ENCODE results near the gene PRICKLE3. TPM values are rescaled to one million over a fixed set of nuclear protein-coding genes. Genes with fewer than 3 reads are reported as not detected.

Gene PRICKLE3
- polyA plus RNA-seq, 2 of the 4 experiments (the other 2 are of a cell fraction): 7.9 to 14.0 TPM

DNA sequence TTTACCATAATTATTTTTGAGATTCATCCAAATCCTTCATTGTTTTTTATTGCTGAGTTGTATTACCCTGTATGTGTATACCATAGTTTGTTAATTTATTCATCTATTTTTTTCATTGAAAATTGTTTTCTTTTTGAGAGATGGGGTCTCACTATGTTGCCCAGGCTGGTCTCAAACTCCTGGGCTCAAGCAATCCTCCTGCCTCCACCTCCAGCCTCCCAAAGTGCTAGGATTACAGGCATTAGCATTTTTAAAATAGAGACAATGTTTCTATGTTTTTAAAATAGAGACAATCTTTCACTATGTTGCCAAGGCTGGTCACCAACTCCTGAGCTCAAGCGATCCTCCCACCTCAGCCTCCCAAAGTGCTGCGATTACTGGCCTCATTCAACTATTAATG is 25.3 kb downstream of the PRICKLE3 start:
- WGBS (ENCODE audit: missing lambda C conversion rate): 94% methylated on average over 2 of the region's 2 CpGs
- POLR2A ChIA-PET: no interaction called here
- Histone ChIP-seq H3K9me3 (no peaks in the 10 kb centered on the region), H3K27ac (no peak overlapping the region), H3K4me1 (peaks cover 7% of the 10 kb centered on the region; the same call in 2 of the 3 replicates), H3K4me3 (no peak overlapping the region), H3K4me2 (no peak overlapping the region)
- DNase-seq (ENCODE audit: low read depth in 1 of 2, low spot score in 1 of 2) (no peak), FAIRE-seq (no peak), ATAC-seq (no peak)
- TF ChIP-seq ZC3H11A (IDR thresholded peaks at IDR 0.05): no peak
- no peak for TF ChIP-seq EHMT2 (IDR thresholded peaks at IDR 0.05; ENCODE audit: low read depth)
- TF ChIP-seq NR3C1 (IDR thresholded peaks at IDR 0.05): no peak
- TF ChIP-seq TP53 (CRISPR knock-in tag; IDR thresholded peaks at IDR 0.05): no peak
- no peak for TF ChIP-seq ZFP36 (IDR thresholded peaks at IDR 0.05; ENCODE audit: borderline replicate concordance, partially characterized antibody)
- no peak for TF ChIP-seq HEYL (CRISPR knock-in tag; IDR thresholded peaks at IDR 0.05)
- TF ChIP-seq RNF2 (IDR thresholded peaks at IDR 0.05; ENCODE audit: borderline replicate concordance, low read depth): no peak
- TF ChIP-seq JUNB (IDR thresholded peaks at IDR 0.05): no peak
- TF ChIP-seq ESRRA (IDR thresholded peaks at IDR 0.05; ENCODE audit: borderline replicate concordance, low read length): no peak
- TF ChIP-seq, protein P1, sequence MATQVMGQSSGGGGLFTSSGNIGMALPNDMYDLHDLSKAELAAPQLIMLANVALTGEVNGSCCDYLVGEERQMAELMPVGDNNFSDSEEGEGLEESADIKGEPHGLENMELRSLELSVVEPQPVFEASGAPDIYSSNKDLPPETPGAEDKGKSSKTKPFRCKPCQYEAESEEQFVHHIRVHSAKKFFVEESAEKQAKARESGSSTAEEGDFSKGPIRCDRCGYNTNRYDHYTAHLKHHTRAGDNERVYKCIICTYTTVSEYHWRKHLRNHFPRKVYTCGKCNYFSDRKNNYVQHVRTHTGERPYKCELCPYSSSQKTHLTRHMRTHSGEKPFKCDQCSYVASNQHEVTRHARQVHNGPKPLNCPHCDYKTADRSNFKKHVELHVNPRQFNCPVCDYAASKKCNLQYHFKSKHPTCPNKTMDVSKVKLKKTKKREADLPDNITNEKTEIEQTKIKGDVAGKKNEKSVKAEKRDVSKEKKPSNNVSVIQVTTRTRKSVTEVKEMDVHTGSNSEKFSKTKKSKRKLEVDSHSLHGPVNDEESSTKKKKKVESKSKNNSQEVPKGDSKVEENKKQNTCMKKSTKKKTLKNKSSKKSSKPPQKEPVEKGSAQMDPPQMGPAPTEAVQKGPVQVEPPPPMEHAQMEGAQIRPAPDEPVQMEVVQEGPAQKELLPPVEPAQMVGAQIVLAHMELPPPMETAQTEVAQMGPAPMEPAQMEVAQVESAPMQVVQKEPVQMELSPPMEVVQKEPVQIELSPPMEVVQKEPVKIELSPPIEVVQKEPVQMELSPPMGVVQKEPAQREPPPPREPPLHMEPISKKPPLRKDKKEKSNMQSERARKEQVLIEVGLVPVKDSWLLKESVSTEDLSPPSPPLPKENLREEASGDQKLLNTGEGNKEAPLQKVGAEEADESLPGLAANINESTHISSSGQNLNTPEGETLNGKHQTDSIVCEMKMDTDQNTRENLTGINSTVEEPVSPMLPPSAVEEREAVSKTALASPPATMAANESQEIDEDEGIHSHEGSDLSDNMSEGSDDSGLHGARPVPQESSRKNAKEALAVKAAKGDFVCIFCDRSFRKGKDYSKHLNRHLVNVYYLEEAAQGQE (IDR thresholded peaks at IDR 0.05): no peak
- TF ChIP-seq SREBF2 (IDR thresholded peaks at IDR 0.05): no peak
- TF ChIP-seq, protein P2, sequence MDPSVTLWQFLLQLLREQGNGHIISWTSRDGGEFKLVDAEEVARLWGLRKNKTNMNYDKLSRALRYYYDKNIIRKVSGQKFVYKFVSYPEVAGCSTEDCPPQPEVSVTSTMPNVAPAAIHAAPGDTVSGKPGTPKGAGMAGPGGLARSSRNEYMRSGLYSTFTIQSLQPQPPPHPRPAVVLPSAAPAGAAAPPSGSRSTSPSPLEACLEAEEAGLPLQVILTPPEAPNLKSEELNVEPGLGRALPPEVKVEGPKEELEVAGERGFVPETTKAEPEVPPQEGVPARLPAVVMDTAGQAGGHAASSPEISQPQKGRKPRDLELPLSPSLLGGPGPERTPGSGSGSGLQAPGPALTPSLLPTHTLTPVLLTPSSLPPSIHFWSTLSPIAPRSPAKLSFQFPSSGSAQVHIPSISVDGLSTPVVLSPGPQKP (IDR thresholded peaks at IDR 0.05; ENCODE audit: low read depth, low read length): no peak
- CTCF ChIA-PET: no interaction called here

DNA sequence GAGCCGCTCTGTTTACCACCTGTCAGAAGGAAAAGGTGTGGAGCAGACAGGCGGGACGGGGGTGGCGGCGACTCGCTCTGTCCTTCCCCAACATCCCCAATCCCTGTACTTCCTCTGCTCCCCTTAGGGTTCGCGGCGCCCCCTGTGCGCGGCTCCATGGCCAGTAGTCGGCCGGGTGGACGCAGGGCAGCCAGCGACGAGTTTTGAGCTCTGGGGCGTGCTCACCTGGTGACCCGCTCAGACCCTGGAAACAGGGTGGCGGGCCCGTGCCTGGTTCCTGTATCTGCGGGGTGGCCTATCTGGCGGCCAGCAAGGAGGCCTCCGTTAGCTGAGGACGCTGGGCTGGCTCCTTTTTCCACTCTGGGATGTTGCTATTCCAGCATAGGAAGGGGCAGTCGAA is 29.0 kb downstream of the PRICKLE3 start:
- H3K27ac ChIP-seq: no peak overlapping the region; a peak in 1 of 6 replicates
- no peak overlapping the region for H3K4me3 ChIP-seq
- FAIRE-seq: no peak
- WGBS (ENCODE audit: missing lambda C conversion rate): 94% methylated on average over 10 of the region's 25 CpGs
- DNase-seq (ENCODE audit: low read depth in 1 of 2, low spot score in 1 of 2): no peak
- no peak for ATAC-seq
- H3K4me1 ChIP-seq: peaks cover 8% of the 10 kb centered on the region; the same call in 1 of the 3 replicates
- ChIA-PET CTCF (interaction anchor here (0.8 to 1.4 kb wide), 2 partner anchors 11 to 31 kb away, joined by 4 read pairs; no protein-coding TSS in a partner anchor), POLR2A (interaction anchor here (0.6 kb wide), 1 partner anchor 70 kb away, joined by 4 read pairs; no protein-coding TSS in a partner anchor)
- no peak for TF ChIP-seq NR3C1 (IDR thresholded peaks at IDR 0.05)
- TF ChIP-seq CBX8 (IDR thresholded peaks at IDR 0.05): no peak
- TF ChIP-seq KDM5A (IDR thresholded peaks at IDR 0.05): no peak
- no peak for TF ChIP-seq TFCP2L1 (CRISPR knock-in tag; IDR thresholded peaks at IDR 0.05)
- TF ChIP-seq, protein P3, sequence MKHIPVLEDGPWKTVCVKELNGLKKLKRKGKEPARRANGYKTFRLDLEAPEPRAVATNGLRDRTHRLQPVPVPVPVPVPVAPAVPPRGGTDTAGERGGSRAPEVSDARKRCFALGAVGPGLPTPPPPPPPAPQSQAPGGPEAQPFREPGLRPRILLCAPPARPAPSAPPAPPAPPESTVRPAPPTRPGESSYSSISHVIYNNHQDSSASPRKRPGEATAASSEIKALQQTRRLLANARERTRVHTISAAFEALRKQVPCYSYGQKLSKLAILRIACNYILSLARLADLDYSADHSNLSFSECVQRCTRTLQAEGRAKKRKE (CRISPR knock-in tag; IDR thresholded peaks at IDR 0.05; ENCODE audit: low read depth): no peak
- no peak for TF ChIP-seq ZFP36 (IDR thresholded peaks at IDR 0.05; ENCODE audit: borderline replicate concordance, partially characterized antibody)
- no peak for TF ChIP-seq EHMT2 (IDR thresholded peaks at IDR 0.05; ENCODE audit: low read depth)
- no peak for TF ChIP-seq CEBPB (IDR thresholded peaks at IDR 0.05)
- no peak for TF ChIP-seq POLR2AphosphoS2 (conservative IDR thresholded peaks at IDR 0.05; ENCODE audit: low read length)
- no peak for TF ChIP-seq RARB (CRISPR knock-in tag; IDR thresholded peaks at IDR 0.05)
- TF ChIP-seq MAZ (IDR thresholded peaks at IDR 0.05; ENCODE audit: borderline replicate concordance, low read depth, low read length): no peak
- no peak overlapping the region for H3K4me2 ChIP-seq
- H3K9me3 ChIP-seq: no peaks in the 10 kb centered on the region

Data from A549 (cell line).